Measurements from ENCODE around the gene VGLL4. TPM values are rescaled to one million over a fixed set of nuclear protein-coding genes. Genes with fewer than 3 reads are reported as not detected.
"Not testable (repeated sequence)": the region's sequence is repeated elsewhere in the genome, so short reads cannot be mapped to it uniquely, and the experiment has no call there.

Gene VGLL4
- polyA plus RNA-seq, 3 donors from 2014 or later = 11.9 to 44.4 (median 25.6) TPM

- Mint-ChIP-seq H3K4me3 (no peak overlapping the region), H3K27ac (peak overlapping the region in 2 of 6 donors; percentile 31 to 71), H3K9me3 (no peaks in the 10 kb centered on the region), H3K27me3 (ENCODE audit: low read depth in 3 of 3) (peaks cover 0 to 7% (median 6%) of the 10 kb centered on the region in 3 donors), H3K36me3 (peaks cover 0 to 4% (median 4%) of the 10 kb centered on the region in 3 donors), H3K4me1 (peaks cover 56 to 63% of the 10 kb centered on the region in 2 donors)
- no peak for DNase-seq
Observed at GRCh38 chr3:11575677-11576076, 68.0 kb downstream of the VGLL4 start.

- Mint-ChIP-seq H3K27ac (peak overlapping the region in 3 of 6 donors; percentile 16 to 45 (median 20)), H3K4me1 (peaks cover 56 to 63% of the 10 kb centered on the region in 2 donors), H3K4me3 (no peak overlapping the region), H3K27me3 (ENCODE audit: low read depth in 3 of 3) (peaks cover 0 to 8% (median 6%) of the 10 kb centered on the region in 3 donors), H3K36me3 (peaks cover 0 to 4% (median 4%) of the 10 kb centered on the region in 3 donors), H3K9me3 (no peaks in the 10 kb centered on the region)
- DNase-seq = no peak
Observed at GRCh38 chr3:11574981-11575669, 68.6 kb downstream of the VGLL4 start.

GRCh38 chr3:11572660-11573059 lies 71.1 kb downstream of the VGLL4 start:
- H3K27me3 Mint-ChIP-seq (ENCODE audit: low read depth in 3 of 3); H3K9me3 Mint-ChIP-seq; DNase-seq; H3K36me3 Mint-ChIP-seq: not testable (repeated sequence)
- Mint-ChIP-seq H3K27ac (peak overlapping the region in 1 of 6 donors; percentile 87), H3K4me1 (peaks cover 46 to 48% of the 10 kb centered on the region in 2 donors), H3K4me3 (peak overlapping the region in 1 of 5 donors; percentile 18)

- Mint-ChIP-seq H3K4me1 (peaks cover 42 to 62% of the 10 kb centered on the region in 2 donors), H3K4me3 (peak overlapping the region in 1 of 5 donors; percentile 23), H3K9me3 (no peaks in the 10 kb centered on the region), H3K27me3 (ENCODE audit: low read depth in 3 of 3) (peaks cover 6% of the 10 kb centered on the region in 3 donors), H3K27ac (peak overlapping the region; percentile 21 to 84 (median 54)), H3K36me3 (peaks cover 0 to 5% (median 0%) of the 10 kb centered on the region in 3 donors)
- no peak for DNase-seq
Observed at GRCh38 chr3:11570789-11571495, 72.8 kb downstream of the VGLL4 start.

- no peak for DNase-seq
- peak overlapping the region in 5 of 6 donors; percentile 21 to 74 (median 51) for H3K27ac Mint-ChIP-seq
- H3K4me3 Mint-ChIP-seq = no peak overlapping the region
- H3K9me3 Mint-ChIP-seq = no peaks in the 10 kb centered on the region
- peaks cover 6% of the 10 kb centered on the region in 3 donors for H3K27me3 Mint-ChIP-seq (ENCODE audit: low read depth in 3 of 3)
- H3K4me1 Mint-ChIP-seq = peaks cover 42 to 64% of the 10 kb centered on the region in 2 donors
- peaks cover 0 to 8% (median 0%) of the 10 kb centered on the region in 3 donors for H3K36me3 Mint-ChIP-seq
Observed at GRCh38 chr3:11570251-11570650, 73.5 kb downstream of the VGLL4 start.

GRCh38 chr3:11569156-11569741 lies 74.5 kb downstream of the VGLL4 start:
- Mint-ChIP-seq H3K36me3 (peaks cover 0 to 4% (median 0%) of the 10 kb centered on the region in 3 donors), H3K9me3 (no peaks in the 10 kb centered on the region), H3K4me3 (no peak overlapping the region), H3K27ac (no peak overlapping the region), H3K27me3 (ENCODE audit: low read depth in 3 of 3) (peaks cover 6% of the 10 kb centered on the region in 3 donors), H3K4me1 (peaks cover 37 to 55% of the 10 kb centered on the region in 2 donors)
- DNase-seq = no peak

GRCh38 chr3:11568503-11569155 lies 75.1 kb downstream of the VGLL4 start:
- H3K27ac Mint-ChIP-seq = peak overlapping the region in 2 of 6 donors; percentile 40 to 45
- H3K9me3 Mint-ChIP-seq = no peaks in the 10 kb centered on the region
- H3K4me3 Mint-ChIP-seq = no peak overlapping the region
- H3K4me1 Mint-ChIP-seq = peaks cover 34 to 49% of the 10 kb centered on the region in 2 donors
- peaks cover 6 to 7% (median 6%) of the 10 kb centered on the region in 3 donors for H3K27me3 Mint-ChIP-seq (ENCODE audit: low read depth in 3 of 3)
- no peak for DNase-seq
- H3K36me3 Mint-ChIP-seq = peaks cover 0 to 4% (median under 1%) of the 10 kb centered on the region in 3 donors

- Mint-ChIP-seq H3K9me3 (no peaks in the 10 kb centered on the region), H3K27ac (peak overlapping the region in 2 of 6 donors; percentile 40 to 45), H3K36me3 (peaks cover 0 to 4% (median 4%) of the 10 kb centered on the region in 3 donors), H3K4me3 (no peak overlapping the region), H3K27me3 (ENCODE audit: low read depth in 3 of 3) (peaks cover 4 to 7% (median 6%) of the 10 kb centered on the region in 3 donors), H3K4me1 (peaks cover 29 to 45% of the 10 kb centered on the region in 2 donors)
- no peak for DNase-seq
Observed at GRCh38 chr3:11567516-11568467, 75.9 kb downstream of the VGLL4 start.

- DNase-seq = no peak
- no peaks in the 10 kb centered on the region for H3K9me3 Mint-ChIP-seq
- H3K4me1 Mint-ChIP-seq = peaks cover 23 to 36% of the 10 kb centered on the region in 2 donors
- peaks cover 0 to 4% (median 4%) of the 10 kb centered on the region in 3 donors for H3K36me3 Mint-ChIP-seq
- peaks cover 0 to 7% (median 6%) of the 10 kb centered on the region in 3 donors for H3K27me3 Mint-ChIP-seq (ENCODE audit: low read depth in 3 of 3)
- no peak overlapping the region for H3K4me3 Mint-ChIP-seq
- peak overlapping the region in 4 of 6 donors; percentile 17 to 60 (median 22) for H3K27ac Mint-ChIP-seq
Observed at GRCh38 chr3:11566916-11567315, 76.8 kb downstream of the VGLL4 start.

- Mint-ChIP-seq H3K9me3 (no peaks in the 10 kb centered on the region), H3K4me1 (peaks cover 20 to 32% of the 10 kb centered on the region in 2 donors), H3K36me3 (peaks cover 0 to 4% (median 4%) of the 10 kb centered on the region in 3 donors), H3K27me3 (ENCODE audit: low read depth in 3 of 3) (peaks cover 0 to 7% (median 6%) of the 10 kb centered on the region in 3 donors), H3K27ac (peak overlapping the region in 3 of 6 donors; percentile 17 to 60 (median 26)), H3K4me3 (no peak overlapping the region)
- DNase-seq = no peak
Observed at GRCh38 chr3:11566478-11566877, 77.2 kb downstream of the VGLL4 start.

GRCh38 chr3:11565932-11566331 lies 77.8 kb downstream of the VGLL4 start:
- peak overlapping the region in 3 of 6 donors; percentile 17 to 60 (median 28) for H3K27ac Mint-ChIP-seq

GRCh38 chr3:11565492-11565891 lies 78.2 kb downstream of the VGLL4 start:
- Mint-ChIP-seq H3K4me3 (no peak overlapping the region), H3K4me1 (peaks cover 11 to 25% of the 10 kb centered on the region in 2 donors), H3K9me3 (no peaks in the 10 kb centered on the region), H3K27ac (no peak overlapping the region), H3K36me3 (peaks cover 0 to 4% (median 4%) of the 10 kb centered on the region in 3 donors), H3K27me3 (ENCODE audit: low read depth in 3 of 3) (peaks cover 0 to 6% (median 4%) of the 10 kb centered on the region in 3 donors)
- DNase-seq = no peak

More at GRCh38 chr3:11565932-11566331, 77.8 kb downstream of the VGLL4 start:
- H3K36me3 Mint-ChIP-seq = peaks cover 0 to 4% (median 4%) of the 10 kb centered on the region in 3 donors
- peaks cover 15 to 30% of the 10 kb centered on the region in 2 donors for H3K4me1 Mint-ChIP-seq
- peaks cover 0 to 6% (median 6%) of the 10 kb centered on the region in 3 donors for H3K27me3 Mint-ChIP-seq (ENCODE audit: low read depth in 3 of 3)
- no peak overlapping the region for H3K4me3 Mint-ChIP-seq
- no peaks in the 10 kb centered on the region for H3K9me3 Mint-ChIP-seq
- DNase-seq = no peak
